ENCODE measurements around the gene TTC3. TPM values are rescaled to one million over a fixed set of nuclear protein-coding genes. Genes with fewer than 3 reads are reported as not detected.

TTC3 gene
- total RNA-seq, 1 donor from 2014 or later: 190 TPM

GRCh38 chr21:37186983-37187382 is 113.9 kb downstream of the TTC3 start:
- peak overlapping the region; percentile 22 for H3K4me3 Mint-ChIP-seq (ENCODE audit: unreplicated experiment)
- peaks cover 19% of the 10 kb centered on the region for H3K36me3 Mint-ChIP-seq (ENCODE audit: low read depth, unreplicated experiment)

GRCh38 chr21:37188825-37189224 is 115.8 kb downstream of the TTC3 start:
- Mint-ChIP-seq H3K4me3 (ENCODE audit: unreplicated experiment) (no peak overlapping the region), H3K9me3 (ENCODE audit: unreplicated experiment) (no peaks in the 10 kb centered on the region), H3K27me3 (ENCODE audit: unreplicated experiment) (no peaks in the 10 kb centered on the region), H3K4me1 (ENCODE audit: unreplicated experiment) (no peaks in the 10 kb centered on the region), H3K36me3 (ENCODE audit: low read depth, unreplicated experiment) (peaks cover 36% of the 10 kb centered on the region), H3K27ac (ENCODE audit: unreplicated experiment) (no peak overlapping the region)
- TF ChIP-seq CTCF (IDR thresholded peaks at IDR 0.05; ENCODE audit: unreplicated experiment): no peak
- no peak for DNase-seq (ENCODE audit: low spot score)

More at GRCh38 chr21:37186983-37187382, 113.9 kb downstream of the TTC3 start:
- no peak for DNase-seq (ENCODE audit: low spot score)
- Mint-ChIP-seq H3K27ac (ENCODE audit: unreplicated experiment) (no peak overlapping the region), H3K9me3 (ENCODE audit: unreplicated experiment) (no peaks in the 10 kb centered on the region), H3K4me1 (ENCODE audit: unreplicated experiment) (no peaks in the 10 kb centered on the region), H3K27me3 (ENCODE audit: unreplicated experiment) (no peaks in the 10 kb centered on the region)
- no peak for TF ChIP-seq CTCF (IDR thresholded peaks at IDR 0.05; ENCODE audit: unreplicated experiment)

- peaks cover 50% of the 10 kb centered on the region for H3K36me3 Mint-ChIP-seq (ENCODE audit: low read depth, unreplicated experiment)
- H3K4me3 Mint-ChIP-seq (ENCODE audit: unreplicated experiment): no peak overlapping the region
- H3K9me3 Mint-ChIP-seq (ENCODE audit: unreplicated experiment): no peaks in the 10 kb centered on the region
- no peaks in the 10 kb centered on the region for H3K4me1 Mint-ChIP-seq (ENCODE audit: unreplicated experiment)
- no peaks in the 10 kb centered on the region for H3K27me3 Mint-ChIP-seq (ENCODE audit: unreplicated experiment)
- H3K27ac Mint-ChIP-seq (ENCODE audit: unreplicated experiment): no peak overlapping the region
- TF ChIP-seq CTCF (IDR thresholded peaks at IDR 0.05; ENCODE audit: unreplicated experiment): no peak
- DNase-seq (ENCODE audit: low spot score): no peak
Observed at GRCh38 chr21:37192019-37192418, 119.0 kb downstream of the TTC3 start.

GRCh38 chr21:37193006-37193405 is 120.0 kb downstream of the TTC3 start:
- no peaks in the 10 kb centered on the region for H3K27me3 Mint-ChIP-seq (ENCODE audit: unreplicated experiment)
- H3K9me3 Mint-ChIP-seq (ENCODE audit: unreplicated experiment): no peaks in the 10 kb centered on the region
- no peak for TF ChIP-seq CTCF (IDR thresholded peaks at IDR 0.05; ENCODE audit: unreplicated experiment)
- H3K36me3 Mint-ChIP-seq (ENCODE audit: low read depth, unreplicated experiment): peaks cover 53% of the 10 kb centered on the region
- H3K27ac Mint-ChIP-seq (ENCODE audit: unreplicated experiment): no peak overlapping the region
- H3K4me1 Mint-ChIP-seq (ENCODE audit: unreplicated experiment): no peaks in the 10 kb centered on the region
- DNase-seq (ENCODE audit: low spot score): no peak
- peak overlapping the region; percentile 43 for H3K4me3 Mint-ChIP-seq (ENCODE audit: unreplicated experiment)

GRCh38 chr21:37193676-37194075 is 120.6 kb downstream of the TTC3 start:
- H3K9me3 Mint-ChIP-seq (ENCODE audit: unreplicated experiment): no peaks in the 10 kb centered on the region
- no peaks in the 10 kb centered on the region for H3K4me1 Mint-ChIP-seq (ENCODE audit: unreplicated experiment)
- H3K27ac Mint-ChIP-seq (ENCODE audit: unreplicated experiment): no peak overlapping the region
- H3K36me3 Mint-ChIP-seq (ENCODE audit: low read depth, unreplicated experiment): peaks cover 52% of the 10 kb centered on the region
- no peak overlapping the region for H3K4me3 Mint-ChIP-seq (ENCODE audit: unreplicated experiment)
- no peak for DNase-seq (ENCODE audit: low spot score)
- TF ChIP-seq CTCF (IDR thresholded peaks at IDR 0.05; ENCODE audit: unreplicated experiment): no peak
- H3K27me3 Mint-ChIP-seq (ENCODE audit: unreplicated experiment): no peaks in the 10 kb centered on the region
